ENCODE measurements around the gene RBMS3.

The RBMS3 gene

DNA sequence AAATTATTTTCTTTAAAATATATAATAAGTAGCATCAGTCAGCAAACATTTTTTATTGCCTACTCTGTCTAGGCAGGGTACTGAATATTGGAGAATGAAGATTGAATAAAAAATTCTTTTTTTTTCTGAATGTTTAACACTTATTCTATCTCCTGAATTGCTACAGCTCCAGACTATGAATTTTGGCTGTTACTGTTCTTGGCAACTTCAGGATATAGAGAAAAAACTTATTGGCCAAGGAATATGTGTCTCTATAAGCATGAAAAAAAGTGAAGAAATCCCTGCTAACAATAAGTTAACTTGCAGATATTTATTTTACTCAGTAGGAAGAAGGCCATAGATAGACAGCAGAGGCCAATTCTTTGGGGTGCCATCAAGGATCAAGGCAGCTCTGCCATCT lies 309.6 kb downstream of the RBMS3 start:
- H3K27ac ChIP-seq = no peak overlapping the region
- DNase-seq (ENCODE audit: low read depth, low spot score) = no peak

DNA sequence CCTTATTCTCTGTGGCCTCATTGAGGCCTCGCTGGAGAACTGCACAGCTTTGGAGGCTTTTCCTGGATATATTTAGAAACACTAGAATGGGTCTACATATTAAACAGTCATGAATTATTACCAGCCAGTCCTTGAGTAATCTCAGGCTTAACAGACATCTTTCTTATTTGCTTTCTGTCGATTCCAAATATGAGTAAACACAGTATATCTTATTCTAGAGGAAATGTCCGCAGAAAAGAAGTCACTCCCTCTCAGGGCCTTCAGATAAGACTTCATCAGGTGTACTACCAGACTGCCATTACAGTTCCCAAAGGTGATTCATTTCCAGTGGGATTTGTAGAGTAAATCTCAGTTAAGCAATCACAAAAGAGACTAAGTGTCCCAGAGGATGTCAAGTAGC lies 310.7 kb downstream of the RBMS3 start:
- DNase-seq (ENCODE audit: low read depth, low spot score) = no peak
- no peak overlapping the region for H3K27ac ChIP-seq

DNA sequence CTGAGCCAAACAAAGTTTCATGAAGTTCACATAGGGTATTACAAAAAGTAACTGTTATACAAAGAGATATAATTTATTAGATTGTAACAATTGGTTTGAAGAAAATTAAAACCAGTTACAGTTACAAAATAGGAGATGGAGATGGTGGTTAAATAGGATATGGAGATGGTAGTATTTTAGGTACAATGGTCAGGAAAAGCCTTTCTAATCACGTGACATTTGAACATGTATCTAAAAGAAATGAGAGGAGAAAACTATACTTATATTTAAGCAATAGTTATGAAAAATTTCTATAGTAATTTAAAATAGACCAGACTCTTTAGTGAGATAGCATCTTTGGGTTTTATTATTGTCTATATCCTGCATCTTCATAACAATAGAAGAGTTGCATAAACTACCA lies 312.9 kb downstream of the RBMS3 start:
- no peak for DNase-seq (ENCODE audit: low read depth, low spot score)
- H3K27ac ChIP-seq = no peak overlapping the region

DNA sequence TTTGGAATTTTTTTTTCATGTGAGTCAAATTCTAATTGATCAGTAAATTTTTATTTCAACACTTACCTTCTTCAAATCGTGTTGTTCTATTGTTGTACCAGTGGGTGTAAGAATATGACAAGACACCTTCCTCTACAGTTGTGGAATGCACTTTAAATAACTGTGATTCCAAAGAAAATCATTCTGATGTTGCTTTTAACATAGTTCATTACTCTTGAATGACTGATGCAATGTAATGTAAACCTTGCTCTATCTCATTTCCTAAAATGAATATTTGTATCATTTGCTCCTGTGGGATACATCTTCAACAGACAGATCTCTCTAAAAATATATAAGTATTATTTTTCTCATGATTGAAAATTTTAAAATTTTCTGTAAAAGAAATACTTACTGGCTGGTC lies 313.4 kb downstream of the RBMS3 start:
- DNase-seq (ENCODE audit: low read depth, low spot score) = no peak
- no peak overlapping the region for H3K27ac ChIP-seq

DNA sequence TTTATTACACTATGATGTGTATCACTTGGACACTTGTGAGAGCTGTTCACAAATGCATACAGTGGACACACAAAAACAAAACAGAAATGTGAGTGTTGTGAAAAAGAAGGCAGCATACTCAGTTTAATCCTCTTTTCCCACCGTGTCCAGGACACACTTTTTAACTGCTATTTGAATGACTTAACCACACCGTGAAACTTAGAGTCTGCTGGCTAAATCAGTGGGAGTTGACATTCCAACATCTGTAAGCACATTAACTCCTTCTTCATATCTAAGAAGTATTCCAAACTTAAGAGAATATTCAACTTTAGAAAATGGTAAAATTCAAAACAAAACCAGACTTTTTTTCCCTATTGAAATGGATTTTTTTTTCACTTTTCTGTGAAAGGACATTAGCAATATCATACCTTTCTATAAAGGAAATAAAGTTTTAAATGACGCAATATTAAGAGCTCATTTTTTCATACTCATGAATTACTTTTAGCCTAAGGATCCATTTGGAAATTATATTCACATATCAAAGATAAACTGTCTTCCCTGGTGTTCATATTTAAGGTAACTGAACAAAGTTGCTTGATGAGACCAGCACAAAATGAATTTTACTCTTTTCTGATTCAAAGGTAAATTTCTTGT lies 316.6 kb downstream of the RBMS3 start:
- DNase-seq (ENCODE audit: low read depth, low spot score) = no peak
- no peak overlapping the region for H3K27ac ChIP-seq

DNA sequence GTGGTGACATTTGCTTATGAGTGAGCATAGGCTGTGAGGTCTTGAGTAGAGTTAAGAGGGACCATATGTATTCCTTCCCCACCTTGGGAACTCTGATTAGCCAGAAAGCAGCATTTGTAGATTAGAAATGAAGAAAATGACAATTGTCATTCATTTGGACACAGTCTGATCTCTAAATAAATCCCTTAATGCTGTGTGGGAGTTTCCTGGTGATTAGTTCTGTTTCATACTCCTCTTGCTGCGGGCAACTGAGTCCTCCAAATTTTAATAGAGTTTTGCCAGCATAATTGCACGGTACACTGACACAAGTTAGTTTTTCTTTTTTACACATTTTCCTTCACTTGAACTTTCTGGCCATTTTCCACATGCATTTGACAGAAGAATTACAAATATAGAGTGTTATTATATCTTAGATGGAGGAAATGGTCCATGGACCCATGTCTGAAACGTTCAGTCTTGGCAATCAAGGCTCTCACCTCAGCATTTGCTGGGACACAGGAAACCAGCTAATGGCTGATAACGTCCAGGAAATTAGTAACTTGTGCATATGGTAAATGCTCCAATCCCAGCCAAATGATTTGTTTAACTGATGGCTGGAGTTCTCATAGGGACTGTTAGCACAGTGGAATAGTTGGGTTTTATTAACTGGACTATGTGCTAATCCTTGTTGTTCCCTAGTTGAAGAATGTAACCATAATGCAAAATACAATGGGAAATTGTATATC lies 321.2 kb downstream of the RBMS3 start:
- no peak overlapping the region for H3K27ac ChIP-seq
- DNase-seq (ENCODE audit: low read depth, low spot score) = no peak

DNA sequence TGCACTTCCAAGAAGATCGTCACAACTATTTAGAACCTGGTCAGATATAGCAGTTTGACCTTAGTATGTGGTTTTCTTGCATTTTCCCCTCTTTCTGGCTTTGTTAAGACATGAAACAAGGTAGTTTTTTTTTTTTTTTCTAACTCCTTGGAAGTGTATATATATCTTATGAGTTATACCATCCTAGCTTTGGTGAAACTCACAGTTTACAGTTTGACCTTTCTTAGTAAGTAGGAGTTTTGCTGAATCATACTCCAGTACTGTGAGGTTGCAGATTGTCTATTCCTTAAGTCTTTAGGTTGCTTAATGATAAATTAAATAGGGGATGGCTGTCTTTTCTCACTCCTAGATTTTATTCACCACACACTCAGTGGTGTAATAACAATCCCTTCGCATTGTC lies 325.0 kb downstream of the RBMS3 start:
- no peak for DNase-seq (ENCODE audit: low read depth, low spot score)
- no peak overlapping the region for H3K27ac ChIP-seq

DNA sequence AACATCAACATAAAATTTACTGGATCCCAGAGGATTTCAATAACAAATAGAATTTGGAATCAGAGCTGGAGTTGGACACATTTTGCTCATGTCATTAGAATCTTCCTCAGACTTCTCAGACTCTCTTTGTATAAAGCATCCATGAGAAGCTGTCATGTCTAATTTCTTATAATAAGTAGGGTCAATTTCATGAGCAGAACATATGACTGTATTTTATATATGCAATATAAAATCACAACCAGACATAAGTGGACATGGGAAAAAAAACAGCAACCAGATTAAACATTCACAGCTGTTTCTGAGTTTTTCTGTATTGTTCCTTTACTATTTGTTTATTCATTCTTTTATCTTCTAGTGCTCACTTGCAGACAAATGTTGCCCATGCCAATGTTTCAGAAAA lies 325.5 kb downstream of the RBMS3 start:
- H3K27ac ChIP-seq = no peak overlapping the region

DNA sequence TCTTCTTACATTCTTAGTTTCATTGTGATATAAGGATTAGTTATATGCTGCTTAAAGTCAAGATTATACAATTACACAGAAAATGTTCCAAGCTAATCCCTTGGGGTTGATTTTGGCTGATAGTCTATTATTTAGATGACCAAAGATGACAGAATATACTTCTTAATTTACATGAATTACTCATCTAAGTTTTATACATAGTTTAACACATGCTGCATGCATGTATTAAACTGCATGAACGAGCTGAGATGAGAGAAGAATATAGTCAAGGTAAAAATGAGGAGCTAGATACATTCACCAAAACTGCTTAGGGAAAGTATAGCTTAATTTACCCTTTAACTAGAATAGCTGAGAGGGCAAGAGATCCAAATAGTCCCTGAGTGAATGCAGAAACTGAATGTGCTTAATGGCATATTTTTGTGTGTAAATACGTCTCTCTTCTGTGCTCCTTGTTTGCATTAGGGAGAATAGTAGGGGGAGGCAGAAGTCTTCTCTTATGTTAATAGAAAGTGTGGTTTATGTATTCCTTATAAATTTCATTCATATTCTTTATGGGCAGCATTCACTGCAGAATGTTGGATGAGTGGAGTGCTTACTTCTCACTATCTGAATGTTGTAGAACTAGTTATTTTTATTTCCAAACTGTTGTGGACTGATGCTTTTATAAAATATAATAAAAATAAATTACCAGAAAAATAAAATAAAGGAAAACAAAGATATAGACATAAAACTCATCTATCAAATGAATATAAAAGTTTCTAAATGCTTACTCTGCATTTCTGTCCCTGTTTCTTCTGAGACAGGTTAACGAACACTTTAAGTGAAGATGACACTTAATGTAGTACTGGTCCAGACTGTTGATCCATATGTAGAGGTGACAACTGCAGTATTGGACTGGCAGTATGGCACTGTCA lies 327.8 kb downstream of the RBMS3 start:
- no peak for DNase-seq (ENCODE audit: low read depth, low spot score)
- no peak overlapping the region for H3K27ac ChIP-seq

More for the DNA sequence above, 325.5 kb downstream of the RBMS3 start:
- no peak for DNase-seq (ENCODE audit: low read depth, low spot score)

DNA sequence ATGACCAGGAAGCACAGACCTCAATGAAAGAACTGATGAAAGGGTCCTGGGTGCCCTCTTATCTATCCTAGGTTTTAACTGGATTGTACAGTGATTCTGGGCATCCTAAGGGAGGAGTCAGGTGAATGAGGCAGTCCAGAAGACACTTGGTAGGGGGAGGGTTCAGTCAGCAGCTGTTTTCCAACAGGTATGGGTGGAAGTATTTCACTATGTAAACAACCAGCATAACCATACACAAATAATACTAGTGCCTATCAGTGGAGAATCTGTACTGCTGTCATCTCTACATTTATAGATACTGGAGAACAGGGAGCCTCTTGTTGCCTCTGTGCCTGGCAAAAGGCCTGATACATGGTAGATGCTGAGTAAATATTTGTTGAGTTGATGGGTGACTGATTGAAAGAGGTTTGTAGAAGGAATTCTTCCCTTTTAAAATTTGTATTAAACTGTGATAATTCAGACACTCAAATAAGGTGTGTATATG lies 328.5 kb downstream of the RBMS3 start:
- peak; percentile 22 for DNase-seq (ENCODE audit: low read depth, low spot score)
- H3K27ac ChIP-seq = no peak overlapping the region

DNA sequence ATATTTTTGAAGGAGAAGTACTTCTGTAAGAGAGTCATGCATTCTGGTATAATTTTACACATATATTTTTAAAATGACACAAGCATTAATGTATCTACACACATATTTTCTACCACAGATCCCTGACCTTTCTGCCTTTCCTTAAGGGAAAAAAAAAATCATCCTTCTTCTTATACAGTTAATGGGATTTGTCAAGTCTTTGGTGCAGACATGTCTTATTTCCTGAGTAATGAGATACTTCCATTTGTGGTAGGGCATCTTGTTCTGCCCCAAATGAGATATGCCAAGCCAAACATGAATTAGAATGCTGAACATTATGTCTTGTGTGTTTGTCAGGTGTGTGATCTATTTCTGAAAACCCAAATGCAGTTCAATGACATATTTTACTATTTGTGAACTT lies 329.9 kb downstream of the RBMS3 start:
- no peak overlapping the region for H3K27ac ChIP-seq
- DNase-seq (ENCODE audit: low read depth, low spot score) = no peak

DNA sequence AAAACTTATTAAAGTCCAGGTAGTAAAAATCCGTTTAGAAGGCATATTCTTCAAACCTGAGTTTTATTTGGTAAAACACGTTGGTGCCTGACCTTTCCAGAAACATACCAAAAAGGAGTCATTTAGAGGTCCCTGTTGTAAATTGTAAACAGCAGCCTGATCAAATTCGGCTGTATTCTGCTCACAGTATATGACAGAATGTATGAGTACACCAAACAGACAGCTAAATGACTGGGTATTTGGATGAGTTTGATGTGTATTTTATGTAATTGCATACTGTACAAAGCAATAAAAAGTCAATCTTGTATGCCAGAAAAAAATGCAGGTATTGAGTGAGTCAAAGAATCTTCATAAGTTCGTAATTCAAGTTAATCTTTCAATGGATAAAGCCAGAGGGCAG lies 330.4 kb downstream of the RBMS3 start:
- no peak for DNase-seq (ENCODE audit: low read depth, low spot score)

DNA sequence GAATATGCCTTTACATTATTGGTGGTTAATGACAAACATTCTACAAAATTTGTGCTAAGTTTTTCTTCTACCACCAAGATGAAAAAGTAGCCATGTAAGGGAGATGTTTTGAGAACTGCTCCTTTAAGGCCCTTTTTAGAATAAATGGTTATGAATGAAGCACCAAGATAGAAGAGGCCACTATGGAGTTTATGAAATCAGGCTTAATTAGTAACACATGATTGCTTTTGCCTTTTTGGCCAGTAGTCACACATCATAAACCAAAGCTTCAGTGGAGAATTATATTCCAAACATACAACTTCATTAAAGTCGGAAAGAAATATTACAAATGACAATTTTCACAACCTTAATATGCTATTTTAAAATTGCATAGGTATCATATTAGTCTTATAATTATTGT lies 331.7 kb downstream of the RBMS3 start:
- no peak for DNase-seq (ENCODE audit: low read depth, low spot score)
- H3K27ac ChIP-seq = no peak overlapping the region

More for the DNA sequence above, 330.4 kb downstream of the RBMS3 start:
- no peak overlapping the region for H3K27ac ChIP-seq

DNA sequence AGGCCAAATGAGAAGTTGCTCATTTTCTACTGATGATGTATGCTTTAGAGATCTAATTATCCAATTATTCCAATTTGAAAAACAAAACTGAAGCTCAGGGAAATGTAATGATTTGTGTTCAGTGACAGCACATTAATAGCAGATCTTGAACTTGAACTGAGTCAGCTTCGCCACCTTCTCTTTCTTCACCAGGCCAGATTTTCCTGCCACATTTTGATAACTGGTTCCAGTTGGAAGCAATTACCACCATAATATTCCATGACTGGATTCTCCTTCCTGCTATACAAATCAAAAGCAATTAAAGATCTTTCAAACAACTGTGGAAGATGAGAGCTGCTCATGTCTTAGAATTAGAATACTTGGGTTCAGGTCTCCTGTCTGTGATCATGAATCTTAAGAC lies 334.1 kb downstream of the RBMS3 start:
- no peak for DNase-seq (ENCODE audit: low read depth, low spot score)
- H3K27ac ChIP-seq = no peak overlapping the region

DNA sequence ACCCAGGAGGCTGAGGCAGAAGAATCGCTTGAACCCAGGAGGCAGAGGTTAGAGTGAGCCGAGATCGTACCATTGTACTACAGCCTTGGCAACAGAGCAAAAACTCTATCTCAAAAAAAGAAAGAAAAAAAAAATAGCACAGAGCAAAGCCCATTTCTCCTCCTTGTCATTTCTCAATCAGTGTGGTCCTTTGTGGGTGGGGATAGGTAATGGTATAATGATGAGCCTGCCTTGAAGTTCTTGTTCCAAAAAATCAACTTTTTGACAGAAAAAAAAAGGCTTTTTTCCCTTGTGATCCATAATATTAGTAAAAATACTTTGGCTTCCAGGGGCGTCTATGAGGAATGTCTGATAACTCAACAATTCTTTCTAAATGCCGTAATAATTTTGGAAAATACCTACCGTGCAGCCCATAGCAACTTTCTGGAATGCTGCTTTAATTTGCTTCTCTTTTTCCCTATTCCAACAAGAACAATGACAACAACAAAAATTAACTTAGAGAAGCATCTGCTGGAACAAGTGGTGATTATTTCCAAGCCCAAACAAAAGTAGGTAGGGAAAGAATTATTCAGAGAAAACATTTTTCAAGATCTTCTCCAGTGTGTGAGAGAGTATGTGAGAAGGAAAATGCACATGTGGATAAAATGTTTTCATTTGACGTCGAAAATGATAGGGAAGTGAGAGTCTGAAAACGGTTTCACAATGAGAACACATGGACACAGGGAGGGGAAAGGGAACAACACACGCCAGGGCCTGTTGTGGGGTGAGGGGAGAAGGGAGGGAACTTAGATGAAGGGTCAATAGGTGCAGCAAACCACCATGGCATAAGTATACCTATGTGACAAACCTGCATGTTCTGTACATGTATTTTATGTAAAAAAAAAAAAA lies 337.8 kb downstream of the RBMS3 start:
- no peak for DNase-seq (ENCODE audit: low read depth, low spot score)
- H3K27ac ChIP-seq = no peak overlapping the region

DNA sequence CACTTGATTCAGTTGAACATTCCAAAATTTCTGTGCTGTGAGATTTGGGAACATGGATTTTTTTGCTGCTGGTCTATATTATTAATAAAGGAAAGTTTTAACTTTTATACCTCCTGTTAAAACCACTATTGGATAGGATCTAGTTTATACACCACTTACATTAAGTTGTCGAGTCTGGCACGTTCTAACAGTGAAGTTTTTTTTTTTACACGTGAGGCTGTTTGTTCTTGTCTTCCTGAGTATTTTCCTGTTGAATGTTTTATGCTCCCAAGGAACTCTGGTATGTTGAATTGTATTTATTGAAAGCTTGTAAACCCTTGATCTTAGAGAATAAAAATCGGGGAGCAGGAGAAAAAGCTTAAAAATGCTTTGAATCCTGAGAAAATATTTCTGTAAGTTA lies 338.8 kb downstream of the RBMS3 start:
- no peak for DNase-seq (ENCODE audit: low read depth, low spot score)
- no peak overlapping the region for H3K27ac ChIP-seq

DNA sequence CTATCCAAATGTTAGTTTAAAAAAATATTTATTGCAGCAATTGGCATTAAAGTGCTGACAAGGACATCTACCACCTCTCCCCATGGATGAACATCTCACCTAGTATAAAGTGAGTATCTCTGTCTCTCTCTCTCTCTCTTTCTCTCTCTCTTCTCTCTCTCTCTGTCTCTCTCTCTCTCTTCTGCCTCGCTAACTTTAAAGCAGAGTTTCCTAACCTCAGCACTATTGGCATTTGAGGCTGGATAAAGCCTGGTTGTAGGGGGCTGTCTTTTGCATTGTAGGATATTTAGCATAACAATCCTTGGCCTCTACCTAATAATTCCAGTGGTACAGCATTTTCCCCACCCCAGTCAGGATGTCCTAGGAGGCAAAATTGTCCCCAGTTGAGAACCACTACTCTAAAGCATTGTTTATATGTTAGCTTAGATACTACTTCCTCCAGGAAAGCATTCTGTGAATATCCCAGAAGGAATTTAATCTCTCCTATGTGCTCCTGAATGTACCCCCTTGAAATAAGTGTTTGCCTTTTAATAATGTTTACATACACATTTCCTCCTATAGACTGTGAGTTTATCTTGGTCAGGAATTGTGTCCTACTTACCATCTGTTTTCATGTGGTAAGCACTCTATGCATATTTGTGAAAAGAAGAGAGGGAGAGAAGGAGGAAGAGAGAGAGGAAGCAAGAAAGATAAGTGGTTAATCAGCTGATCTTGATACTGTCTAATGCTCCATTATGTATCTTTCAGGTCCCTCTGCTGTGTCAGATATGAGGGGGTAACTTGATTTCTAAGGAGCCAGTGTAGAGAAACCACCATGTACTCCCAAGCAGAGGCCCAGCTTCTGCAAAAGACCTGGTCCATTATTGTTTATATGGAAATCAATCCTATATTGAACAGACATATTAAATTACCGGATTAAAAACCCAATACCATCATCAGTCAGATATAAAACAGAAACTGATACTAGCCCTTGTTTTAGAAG lies 346.6 kb downstream of the RBMS3 start:
- no peak overlapping the region for H3K27ac ChIP-seq
- no peak for DNase-seq (ENCODE audit: low read depth, low spot score)

DNA sequence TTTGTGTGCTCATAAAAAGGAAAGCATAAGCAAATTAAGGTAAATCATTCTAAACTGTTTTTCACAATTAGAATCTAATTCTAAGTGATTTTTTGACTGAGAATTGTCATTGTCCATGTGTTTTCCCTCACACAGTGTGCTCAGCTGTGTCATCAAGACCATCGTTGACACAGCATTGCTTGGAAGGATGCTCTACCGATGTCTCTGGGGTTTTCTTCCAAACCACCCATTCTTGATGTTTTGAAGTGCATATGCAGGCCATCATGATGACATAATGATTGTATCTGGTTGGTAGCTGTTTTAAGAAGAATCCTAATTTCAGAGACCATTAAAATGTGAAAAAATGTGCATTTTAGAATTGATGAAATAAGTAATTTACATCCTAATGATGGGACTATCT lies 347.9 kb downstream of the RBMS3 start:
- no peak for DNase-seq (ENCODE audit: low read depth, low spot score)

DNA sequence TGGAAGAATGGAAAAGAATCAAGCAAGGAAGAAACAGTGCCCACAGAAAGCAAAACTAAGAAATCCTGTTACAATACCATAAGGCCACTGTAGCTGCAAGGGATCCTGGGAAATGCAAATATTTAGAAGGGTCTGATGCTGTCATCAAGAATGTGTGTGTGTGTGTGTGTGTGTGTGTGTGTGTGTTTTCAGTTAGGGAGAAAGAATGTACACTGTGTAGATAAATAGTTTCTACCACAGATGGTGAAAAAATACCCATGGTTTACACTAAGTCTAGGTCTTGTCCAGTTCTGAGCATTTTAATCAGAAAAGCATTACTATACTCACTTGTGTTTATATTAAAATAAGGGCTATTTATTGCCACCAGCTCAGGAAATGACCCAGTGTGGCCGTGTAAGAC lies 355.0 kb downstream of the RBMS3 start:
- no peak overlapping the region for H3K27ac ChIP-seq
- DNase-seq (ENCODE audit: low read depth, low spot score) = no peak

More for the DNA sequence above, 347.9 kb downstream of the RBMS3 start:
- H3K27ac ChIP-seq = no peak overlapping the region
